Sigmoid colon (tissue), 3 donors: ENCODE results near the gene G3BP2.

ENCODE experiments used
- POLR2A ChIP-seq, 2 donors: fragments of 450-650 bp; IDR thresholded peaks; one replicate each; pipeline ENCODE4 v1.6.1; 2016; ENCODE audit warnings: antibody characterized with exemption in 2 of 2, mild to moderate bottlenecking in 2 of 2, moderate library complexity in 2 of 2
- TF ChIP-seq, protein P1 (sequence below), 4 experiments: fragments of 450-650 bp in 3 of 4; fragments of 200-600 bp in 1 of 4; IDR thresholded peaks; one replicate each; pipeline ENCODE4 v1.5.1; 2016 to 2019; ENCODE audit warnings: antibody characterized with exemption in 4 of 4, mild to moderate bottlenecking in 3 of 4, moderate library complexity in 2 of 4

DNA sequence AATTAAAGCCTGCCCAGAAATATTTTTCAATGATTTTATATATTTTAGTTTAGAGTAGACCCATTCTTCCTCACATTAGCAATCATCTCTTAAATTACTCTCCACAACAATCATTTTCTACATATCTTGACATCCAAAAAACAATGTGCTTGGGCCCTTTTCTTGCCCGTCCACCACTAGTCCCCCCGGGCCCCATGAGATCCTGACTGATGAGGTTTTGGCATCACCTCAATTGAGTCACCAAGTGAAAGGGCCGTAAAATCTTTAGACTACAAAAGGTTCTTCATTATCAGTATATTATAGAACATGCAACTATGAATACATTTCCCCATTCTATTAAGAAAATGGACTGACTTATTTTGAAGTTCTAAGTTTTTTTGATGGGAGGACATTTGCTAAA lies 38.9 kb downstream of the G3BP2 start:
- TF ChIP-seq POLR2A (IDR thresholded peaks at IDR 0.05): no peak
- TF ChIP-seq, protein P1, sequence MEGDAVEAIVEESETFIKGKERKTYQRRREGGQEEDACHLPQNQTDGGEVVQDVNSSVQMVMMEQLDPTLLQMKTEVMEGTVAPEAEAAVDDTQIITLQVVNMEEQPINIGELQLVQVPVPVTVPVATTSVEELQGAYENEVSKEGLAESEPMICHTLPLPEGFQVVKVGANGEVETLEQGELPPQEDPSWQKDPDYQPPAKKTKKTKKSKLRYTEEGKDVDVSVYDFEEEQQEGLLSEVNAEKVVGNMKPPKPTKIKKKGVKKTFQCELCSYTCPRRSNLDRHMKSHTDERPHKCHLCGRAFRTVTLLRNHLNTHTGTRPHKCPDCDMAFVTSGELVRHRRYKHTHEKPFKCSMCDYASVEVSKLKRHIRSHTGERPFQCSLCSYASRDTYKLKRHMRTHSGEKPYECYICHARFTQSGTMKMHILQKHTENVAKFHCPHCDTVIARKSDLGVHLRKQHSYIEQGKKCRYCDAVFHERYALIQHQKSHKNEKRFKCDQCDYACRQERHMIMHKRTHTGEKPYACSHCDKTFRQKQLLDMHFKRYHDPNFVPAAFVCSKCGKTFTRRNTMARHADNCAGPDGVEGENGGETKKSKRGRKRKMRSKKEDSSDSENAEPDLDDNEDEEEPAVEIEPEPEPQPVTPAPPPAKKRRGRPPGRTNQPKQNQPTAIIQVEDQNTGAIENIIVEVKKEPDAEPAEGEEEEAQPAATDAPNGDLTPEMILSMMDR (IDR thresholded peaks at IDR 0.05): no peak
